Spinal cord (tissue), 10 donors: ENCODE results near the gene TRABD. TPM values are rescaled to one million over a fixed set of nuclear protein-coding genes. Genes with fewer than 3 reads are reported as not detected.
"Not testable (repeated sequence)": the region's sequence is repeated elsewhere in the genome, so short reads cannot be mapped to it uniquely, and the experiment has no call there.

ENCODE experiments used
- DNase-seq, 6 donors: peaks; one replicate each; pipeline versions ENCODE4 v3.0.0 to v3.0.0-alpha.2; 2013 to 2015; ENCODE audit warnings: low spot score in 6 of 6, low read depth in 4 of 6
- H3K27ac ChIP-seq: one replicate; pipeline ENCODE4 v1.5.1; 2013; ENCODE audit warnings: low read depth, low read length, control low read depth
- H3K27me3 ChIP-seq: one replicate; pipeline ENCODE4 v1.6.1; 2013; ENCODE audit warnings: low read length; ENCODE audit not compliant: control insufficient read depth, insufficient read depth
- H3K36me3 ChIP-seq: one replicate; pipeline ENCODE4 v1.6.1; 2013; ENCODE audit warnings: low read length; ENCODE audit not compliant: control insufficient read depth, insufficient read depth
- H3K4me1 ChIP-seq: one replicate; pipeline ENCODE4 v1.6.1; 2013; ENCODE audit warnings: low read length; ENCODE audit not compliant: control insufficient read depth, insufficient read depth
- H3K4me3 ChIP-seq: one replicate; pipeline ENCODE4 v1.5.1; 2013; ENCODE audit warnings: low read depth, low read length, control low read depth
- H3K9me3 ChIP-seq: one replicate; pipeline ENCODE4 v1.6.1; 2013; ENCODE audit warnings: low read length; ENCODE audit not compliant: control insufficient read depth, insufficient read depth
- WGBS: methylation state at CpG from one replicate; pipeline ENCODE4 v1.1.5; 2013; ENCODE audit warnings: missing lambda C conversion rate; ENCODE audit not compliant: insufficient coverage; 5-methylcytosine and 5-hydroxymethylcytosine counted together
- polyA plus RNA-seq, 2 donors: library from polyadenylated mRNA; unstranded; fragments of 120-200 nt; gene quantifications; one replicate each; pipeline ENCODE4 v1.2.1, GENCODE V29; 2013; ENCODE audit not compliant: insufficient read length in 2 of 2
- total RNA-seq, 2 donors: library from RNA; depleted of rRNA in 1 of 2; stranded (reverse); fragments of 120-200 nt in 1 of 2; fragments of >200 nt in 1 of 2; gene quantifications; one replicate each; pipeline versions ENCODE4 v1.2.3 to v1.2.4, GENCODE V29; 2013 to 2014
- donor health status: healthy.

Gene TRABD
- total and polyA plus RNA-seq, 4 donors = 5.4 to 34.7 (median 21.7) TPM

DNA sequence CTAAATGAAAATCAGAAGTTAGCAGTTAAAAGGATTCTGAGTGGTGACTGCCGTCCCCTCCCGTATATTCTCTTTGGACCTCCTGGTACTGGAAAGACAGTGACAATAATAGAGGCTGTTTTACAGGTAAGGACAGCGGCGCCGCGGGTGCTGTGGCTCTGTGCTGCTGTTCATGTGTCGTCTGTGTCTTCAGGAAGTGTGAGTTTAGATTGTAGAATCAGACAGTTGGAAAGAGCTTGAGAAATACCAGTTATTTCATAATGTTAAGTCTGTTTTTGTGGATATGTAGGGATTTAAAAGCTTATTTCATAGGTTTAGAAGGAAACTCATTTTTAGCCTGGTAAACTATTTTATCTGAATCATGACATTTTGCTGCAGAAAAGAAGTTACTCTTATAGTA is 42.6 kb upstream of the TRABD start:
- H3K36me3 ChIP-seq = no peaks in the 10 kb centered on the region
- H3K4me3 ChIP-seq = no peak overlapping the region
- no peak for DNase-seq
- H3K27me3 ChIP-seq = no peaks in the 10 kb centered on the region
- no peak overlapping the region for H3K27ac ChIP-seq
- 93% methylated on average over 7 of the region's 7 CpGs for WGBS
- H3K9me3 ChIP-seq = no peaks in the 10 kb centered on the region
- peaks cover 24% of the 10 kb centered on the region for H3K4me1 ChIP-seq

DNA sequence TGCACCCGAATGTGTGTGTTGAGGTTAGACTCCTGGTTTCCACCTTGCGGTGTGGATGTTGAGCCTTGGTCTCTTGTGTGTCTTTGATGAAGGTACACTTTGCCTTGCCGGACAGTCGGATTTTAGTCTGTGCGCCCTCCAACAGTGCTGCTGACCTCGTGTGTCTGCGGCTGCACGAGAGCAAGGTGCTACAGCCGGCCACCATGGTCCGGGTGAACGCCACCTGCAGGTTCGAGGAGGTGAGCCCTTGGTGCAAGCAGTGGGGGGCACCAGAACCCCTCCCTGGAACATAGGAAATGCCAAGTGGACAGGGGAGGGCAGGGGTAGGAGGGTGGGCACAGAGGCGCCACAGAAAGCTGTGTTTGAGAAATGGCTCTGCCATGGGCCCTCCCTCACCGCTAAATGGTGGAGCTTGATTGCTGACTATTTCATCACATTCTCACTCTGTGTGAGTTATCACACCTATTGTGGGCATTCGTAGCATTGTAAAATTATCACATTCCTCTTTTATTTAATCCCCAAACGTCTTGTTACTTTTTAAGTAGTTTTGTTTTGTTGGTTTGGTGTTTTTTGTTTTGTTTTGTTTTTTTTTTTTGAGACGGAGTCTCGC is 41.6 kb upstream of the TRABD start:
- Histone ChIP-seq H3K27ac (no peak overlapping the region), H3K27me3 (no peaks in the 10 kb centered on the region), H3K9me3 (no peaks in the 10 kb centered on the region), H3K36me3 (no peaks in the 10 kb centered on the region), H3K4me3 (no peak overlapping the region), H3K4me1 (peaks cover 27% of the 10 kb centered on the region)
- 87% methylated on average over 13 of the region's 18 CpGs for WGBS
- DNase-seq = no peak

DNA sequence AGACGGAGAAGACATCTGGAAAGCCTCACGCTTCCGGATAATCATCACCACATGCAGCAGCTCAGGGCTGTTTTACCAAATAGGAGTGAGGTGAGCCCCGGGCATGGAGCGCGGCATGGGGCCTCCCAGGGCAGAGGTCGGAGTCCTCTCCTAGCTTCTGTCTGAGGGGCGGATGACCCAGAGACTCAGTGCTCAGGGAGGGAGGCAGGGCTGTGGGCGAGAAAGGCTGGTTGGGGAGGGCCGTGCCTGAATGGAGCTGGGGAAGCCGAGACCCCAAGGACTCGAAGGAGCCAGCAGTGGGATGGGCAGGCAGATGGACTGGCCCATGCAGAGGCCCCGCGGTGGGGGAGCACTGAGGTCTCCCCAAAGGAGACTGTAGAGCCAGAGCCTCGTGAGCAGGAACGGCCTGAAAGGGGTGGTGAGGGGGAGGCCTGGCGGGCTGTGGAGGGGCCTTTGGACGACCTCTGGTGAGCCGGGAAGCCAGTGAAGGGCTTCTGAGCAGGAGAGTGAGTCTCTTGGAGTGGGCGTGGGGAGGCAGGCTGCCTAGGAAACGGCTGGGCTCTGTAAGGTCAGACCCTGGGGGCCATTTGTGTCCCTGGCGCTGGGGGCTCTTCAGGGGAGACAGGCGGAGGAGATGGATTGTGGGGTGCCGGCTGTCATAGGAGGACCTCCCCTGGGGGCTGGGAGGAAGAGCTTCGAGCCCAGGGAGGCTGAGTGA is 39.8 kb upstream of the TRABD start:
- no peaks in the 10 kb centered on the region for H3K9me3 ChIP-seq
- H3K4me3 ChIP-seq = no peak overlapping the region
- H3K27me3 ChIP-seq = no peaks in the 10 kb centered on the region
- WGBS = 51% methylated on average over 22 of the region's 25 CpGs
- no peak overlapping the region for H3K27ac ChIP-seq
- peaks cover 31% of the 10 kb centered on the region for H3K4me1 ChIP-seq
- DNase-seq = no peak
- no peaks in the 10 kb centered on the region for H3K36me3 ChIP-seq

DNA sequence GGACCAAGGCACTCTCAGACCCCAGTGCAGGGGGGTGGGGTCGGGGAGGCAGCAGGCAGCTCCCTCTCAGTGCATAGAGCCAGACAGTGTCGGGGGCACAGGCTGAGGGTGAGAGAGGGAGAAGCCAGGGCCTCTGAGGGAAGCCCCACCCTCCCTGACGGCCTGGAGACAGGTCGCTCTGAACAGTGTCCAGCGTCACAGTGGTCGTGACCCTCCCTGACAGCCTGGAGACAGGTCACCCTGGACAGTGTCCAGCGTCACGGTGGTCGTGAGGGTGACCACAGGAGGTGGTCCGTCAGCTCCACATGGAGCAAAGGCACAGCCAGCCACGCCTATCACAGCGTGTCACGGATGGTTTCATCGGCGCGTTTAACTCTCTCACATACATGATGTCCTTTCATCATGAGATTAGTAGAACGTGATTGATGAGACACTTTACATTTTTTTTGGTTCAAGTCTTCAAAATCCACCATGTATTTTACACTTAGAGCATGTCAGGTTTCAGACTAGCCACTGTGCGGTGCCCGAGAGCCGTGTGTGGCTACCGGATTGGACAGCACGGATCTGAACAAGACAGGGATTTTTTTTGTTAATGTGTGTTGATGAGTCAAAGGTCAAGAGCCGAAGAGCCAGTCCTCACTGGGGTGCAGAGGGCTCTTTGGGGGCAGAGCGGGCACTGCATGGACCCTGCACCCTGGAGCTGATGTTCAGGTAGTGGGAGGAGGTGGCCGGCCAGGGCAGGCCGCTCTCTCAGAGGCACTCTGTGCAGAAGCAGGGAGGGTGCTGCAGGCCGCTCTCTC is 39.1 kb upstream of the TRABD start:
- Histone ChIP-seq H3K9me3 (no peaks in the 10 kb centered on the region), H3K4me1 (peaks cover 36% of the 10 kb centered on the region), H3K27me3 (no peaks in the 10 kb centered on the region), H3K27ac (no peak overlapping the region), H3K36me3 (no peaks in the 10 kb centered on the region), H3K4me3 (peak overlapping the region; percentile 5)
- whole genome bisulfite sequencing = 41% methylated on average over 17 of the region's 27 CpGs
- DNase-seq = peak in 5 of 6 donors; percentile 33 to 92 (median 52)

DNA sequence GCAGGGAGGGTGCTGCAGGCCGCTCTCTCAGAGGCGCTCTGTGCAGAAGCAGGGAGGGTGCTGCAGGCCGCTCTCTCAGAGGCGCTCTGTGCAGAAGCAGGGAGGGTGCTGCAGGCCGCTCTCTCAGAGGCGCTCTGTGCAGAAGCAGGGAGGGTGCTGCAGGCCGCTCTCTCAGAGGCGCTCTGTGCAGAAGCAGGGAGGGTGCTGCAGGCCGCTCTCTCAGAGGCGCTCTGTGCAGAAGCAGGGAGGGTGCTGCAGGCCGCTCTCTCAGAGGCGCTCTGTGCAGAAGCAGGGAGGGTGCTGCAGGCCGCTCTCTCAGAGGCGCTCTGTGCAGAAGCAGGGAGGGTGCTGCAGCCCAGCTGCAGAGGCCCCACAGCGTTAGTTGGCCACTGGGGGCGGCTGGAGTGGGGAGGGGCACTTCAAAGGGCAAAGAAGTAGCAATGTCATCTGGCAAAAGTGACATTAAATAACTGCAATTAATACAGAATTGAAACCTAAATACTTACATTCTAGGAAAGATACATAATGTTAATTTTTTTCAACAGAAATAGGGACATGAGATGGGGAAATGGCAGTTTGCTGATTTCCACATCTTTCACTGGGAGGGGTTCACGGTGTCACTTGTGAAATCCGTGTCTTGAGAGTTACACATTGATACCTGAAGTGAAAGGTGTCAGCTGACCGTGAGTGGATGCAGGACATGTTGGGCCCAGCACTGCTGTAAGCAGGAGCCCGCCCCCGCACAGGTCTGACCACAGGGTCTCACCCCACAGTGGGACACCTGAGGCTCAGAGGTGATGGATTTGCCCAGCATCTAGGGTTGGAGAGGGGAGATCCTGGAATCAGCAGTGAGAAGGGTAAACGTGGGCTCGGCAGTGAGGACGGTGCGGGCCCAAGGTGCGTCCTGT is 38.2 kb upstream of the TRABD start:
- not testable (repeated sequence) for H3K27ac ChIP-seq, H3K4me3 ChIP-seq, H3K36me3 ChIP-seq, DNase-seq, H3K27me3 ChIP-seq, H3K9me3 ChIP-seq
- H3K4me1 ChIP-seq = peaks cover 40% of the 10 kb centered on the region
- 95% methylated on average over 10 of the region's 26 CpGs for WGBS

DNA sequence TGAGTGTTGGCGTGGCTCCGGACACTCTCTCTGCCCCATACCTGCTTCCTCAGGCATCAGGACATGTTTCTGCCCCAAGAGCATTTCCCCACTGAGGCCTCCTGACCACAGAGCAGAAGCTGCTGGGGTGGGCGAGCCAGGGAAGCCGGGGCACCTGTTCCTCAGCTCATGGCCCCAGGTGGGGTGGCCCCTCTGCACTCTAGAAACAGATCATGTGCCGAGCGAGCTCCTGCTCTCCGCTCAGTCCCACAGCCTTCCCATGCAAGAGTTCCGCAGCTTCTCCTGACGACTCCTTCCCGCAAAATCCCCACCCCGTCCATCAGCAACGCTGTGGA is 37.6 kb upstream of the TRABD start:
- no peaks in the 10 kb centered on the region for H3K36me3 ChIP-seq
- no peaks in the 10 kb centered on the region for H3K27me3 ChIP-seq
- 97% methylated on average over 12 of the region's 12 CpGs for WGBS
- no peaks in the 10 kb centered on the region for H3K9me3 ChIP-seq
- peaks cover 40% of the 10 kb centered on the region for H3K4me1 ChIP-seq
- no peak overlapping the region for H3K27ac ChIP-seq
- no peak overlapping the region for H3K4me3 ChIP-seq
- DNase-seq = no peak

DNA sequence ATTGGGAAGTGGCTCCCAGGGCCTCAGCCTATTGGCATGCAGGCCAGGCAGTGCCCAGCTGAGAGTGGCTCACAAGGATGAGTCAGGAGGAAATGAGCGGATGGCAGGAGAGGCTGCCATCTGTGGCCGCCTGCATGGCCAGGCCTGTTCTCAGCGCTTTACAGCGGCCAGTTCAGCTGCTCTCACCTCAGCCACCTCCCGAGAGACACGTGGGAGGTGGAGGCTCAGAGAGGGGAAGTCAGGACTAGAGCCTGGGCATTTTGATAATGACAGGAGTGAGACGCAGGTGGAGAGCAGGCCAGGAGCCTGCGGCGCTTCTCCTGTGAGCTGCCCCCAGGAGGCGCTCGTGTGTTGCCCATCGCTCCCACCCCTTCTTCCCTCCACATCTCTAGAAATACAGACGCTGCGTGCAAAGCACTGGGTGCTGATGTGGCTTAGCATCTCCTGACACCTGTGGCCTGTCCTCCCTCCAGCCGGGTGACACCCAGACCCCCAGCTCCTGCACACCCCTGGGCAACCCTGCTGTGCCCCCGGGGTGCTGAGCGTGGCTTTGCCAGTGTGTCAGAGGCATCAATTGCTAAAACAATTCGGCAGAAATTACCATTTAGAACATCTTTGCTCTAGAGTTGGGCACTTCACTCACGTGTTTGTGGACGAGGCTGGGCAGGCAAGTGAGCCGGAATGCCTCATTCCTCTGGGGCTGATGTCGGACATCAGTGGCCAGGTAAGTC is 36.6 kb upstream of the TRABD start:
- Histone ChIP-seq H3K27ac (no peak overlapping the region), H3K4me3 (no peak overlapping the region), H3K9me3 (no peaks in the 10 kb centered on the region), H3K4me1 (peaks cover 40% of the 10 kb centered on the region), H3K36me3 (no peaks in the 10 kb centered on the region), H3K27me3 (no peaks in the 10 kb centered on the region)
- WGBS = 40% methylated on average over 19 of the region's 22 CpGs
- peak in 1 of 6 donors; percentile 23 for DNase-seq

DNA sequence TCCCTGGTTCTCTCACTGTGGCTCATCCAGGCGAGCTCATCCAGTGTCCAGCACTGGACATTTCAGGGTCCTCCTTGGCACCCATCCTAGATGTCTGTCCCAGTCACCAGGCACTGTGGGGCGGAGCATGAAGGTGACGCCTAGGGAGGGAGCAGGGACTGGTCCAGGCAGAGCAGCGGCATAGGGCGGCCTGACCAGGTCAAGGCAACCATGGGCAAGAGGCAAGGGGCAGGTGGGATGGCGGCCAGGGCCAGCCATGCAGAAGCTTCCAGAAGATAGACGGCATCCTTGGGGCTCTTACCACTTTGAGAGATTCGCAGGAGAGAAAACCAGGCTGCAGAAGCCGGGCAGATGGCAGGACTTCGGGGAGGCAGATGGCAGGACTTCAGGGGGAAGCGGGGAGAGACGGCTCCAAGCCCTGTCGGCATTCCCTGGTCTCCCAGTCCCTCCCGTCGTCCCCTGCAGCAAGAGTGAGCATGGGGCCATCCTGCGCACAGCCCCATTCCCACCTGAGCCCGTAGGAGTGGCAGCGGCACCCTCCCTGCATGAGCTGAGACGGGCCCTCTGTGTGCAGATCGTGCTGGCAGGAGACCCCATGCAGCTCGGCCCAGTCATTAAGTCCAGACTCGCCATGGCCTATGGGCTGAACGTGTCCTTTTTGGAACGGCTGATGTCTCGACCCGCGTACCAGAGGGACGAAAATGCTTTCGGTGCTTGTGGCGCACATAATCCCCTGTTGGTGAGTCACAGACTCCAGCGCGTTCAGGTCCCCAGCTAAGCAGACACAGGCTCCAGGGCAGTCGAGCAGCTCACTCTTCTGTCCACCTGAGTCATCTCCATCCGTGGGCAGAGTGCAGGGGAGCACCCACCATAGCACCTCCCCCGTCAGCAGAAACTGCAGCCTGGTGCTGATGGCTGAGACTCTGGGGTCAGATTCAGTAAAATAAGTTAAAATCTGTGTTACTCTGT is 35.3 kb upstream of the TRABD start:
- DNase-seq = peak in 1 of 6 donors; percentile 73

More for the DNA sequence above, 35.3 kb upstream of the TRABD start:
- no peaks in the 10 kb centered on the region for H3K9me3 ChIP-seq
- WGBS = 87% methylated on average over 34 of the region's 35 CpGs
- H3K4me3 ChIP-seq = no peak overlapping the region
- peaks cover 40% of the 10 kb centered on the region for H3K4me1 ChIP-seq
- no peaks in the 10 kb centered on the region for H3K27me3 ChIP-seq
- H3K36me3 ChIP-seq = no peaks in the 10 kb centered on the region
- no peak overlapping the region for H3K27ac ChIP-seq
